ENCODE measurements around the gene DNAJC5. TPM values are rescaled to one million over a fixed set of nuclear protein-coding genes. Genes with fewer than 3 reads are reported as not detected.
A peak's percentile ranks its signal among the peaks of the same experiment; 100 is the strongest.

DNAJC5 gene
- total and polyA plus RNA-seq, 9 of the 15 experiments (the other 6 are each of a cell fraction or from before 2014, with no cell fraction given) = 0.95 to 42.8 (median 23.4) TPM

- TF ChIP-seq, protein P1, sequence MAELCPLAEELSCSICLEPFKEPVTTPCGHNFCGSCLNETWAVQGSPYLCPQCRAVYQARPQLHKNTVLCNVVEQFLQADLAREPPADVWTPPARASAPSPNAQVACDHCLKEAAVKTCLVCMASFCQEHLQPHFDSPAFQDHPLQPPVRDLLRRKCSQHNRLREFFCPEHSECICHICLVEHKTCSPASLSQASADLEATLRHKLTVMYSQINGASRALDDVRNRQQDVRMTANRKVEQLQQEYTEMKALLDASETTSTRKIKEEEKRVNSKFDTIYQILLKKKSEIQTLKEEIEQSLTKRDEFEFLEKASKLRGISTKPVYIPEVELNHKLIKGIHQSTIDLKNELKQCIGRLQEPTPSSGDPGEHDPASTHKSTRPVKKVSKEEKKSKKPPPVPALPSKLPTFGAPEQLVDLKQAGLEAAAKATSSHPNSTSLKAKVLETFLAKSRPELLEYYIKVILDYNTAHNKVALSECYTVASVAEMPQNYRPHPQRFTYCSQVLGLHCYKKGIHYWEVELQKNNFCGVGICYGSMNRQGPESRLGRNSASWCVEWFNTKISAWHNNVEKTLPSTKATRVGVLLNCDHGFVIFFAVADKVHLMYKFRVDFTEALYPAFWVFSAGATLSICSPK (IDR thresholded peaks at IDR 0.05; ENCODE audit: borderline replicate concordance) = no peak
- TF ChIP-seq GTF2E2 (tag; IDR thresholded peaks at IDR 0.05) (no peak), HDAC8 (tag; IDR thresholded peaks at IDR 0.05) (no peak), CHD1 (IDR thresholded peaks at IDR 0.05; ENCODE audit: low read length) (peak; percentile 30), POLR2AphosphoS2 (IDR thresholded peaks at IDR 0.05; ENCODE audit: low read length) (no peak), DIDO1 (tag; IDR thresholded peaks at IDR 0.05; ENCODE audit: low read depth) (no peak), ZNF263 (CRISPR knock-in tag; IDR thresholded peaks at IDR 0.05; ENCODE audit: borderline replicate concordance) (no peak), SMC3 (conservative IDR thresholded peaks at IDR 0.05; ENCODE audit: insufficient read depth, low read depth, low read length) (no peak), SMARCE1 (IDR thresholded peaks at IDR 0.05) (no peak), ZBTB7A (IDR thresholded peaks at IDR 0.05; ENCODE audit: borderline replicate concordance, control insufficient read depth, low read depth, low read length) (0 out of 2 replicates have a peak, but pooled peaks have one; percentile 15), ATF7 (IDR thresholded peaks at IDR 0.05) (peak; percentile 21; the same call in 1 of the 2 replicates), ZNF655 (CRISPR knock-in tag; IDR thresholded peaks at IDR 0.05) (no peak)
- TF ChIP-seq, protein P2, sequence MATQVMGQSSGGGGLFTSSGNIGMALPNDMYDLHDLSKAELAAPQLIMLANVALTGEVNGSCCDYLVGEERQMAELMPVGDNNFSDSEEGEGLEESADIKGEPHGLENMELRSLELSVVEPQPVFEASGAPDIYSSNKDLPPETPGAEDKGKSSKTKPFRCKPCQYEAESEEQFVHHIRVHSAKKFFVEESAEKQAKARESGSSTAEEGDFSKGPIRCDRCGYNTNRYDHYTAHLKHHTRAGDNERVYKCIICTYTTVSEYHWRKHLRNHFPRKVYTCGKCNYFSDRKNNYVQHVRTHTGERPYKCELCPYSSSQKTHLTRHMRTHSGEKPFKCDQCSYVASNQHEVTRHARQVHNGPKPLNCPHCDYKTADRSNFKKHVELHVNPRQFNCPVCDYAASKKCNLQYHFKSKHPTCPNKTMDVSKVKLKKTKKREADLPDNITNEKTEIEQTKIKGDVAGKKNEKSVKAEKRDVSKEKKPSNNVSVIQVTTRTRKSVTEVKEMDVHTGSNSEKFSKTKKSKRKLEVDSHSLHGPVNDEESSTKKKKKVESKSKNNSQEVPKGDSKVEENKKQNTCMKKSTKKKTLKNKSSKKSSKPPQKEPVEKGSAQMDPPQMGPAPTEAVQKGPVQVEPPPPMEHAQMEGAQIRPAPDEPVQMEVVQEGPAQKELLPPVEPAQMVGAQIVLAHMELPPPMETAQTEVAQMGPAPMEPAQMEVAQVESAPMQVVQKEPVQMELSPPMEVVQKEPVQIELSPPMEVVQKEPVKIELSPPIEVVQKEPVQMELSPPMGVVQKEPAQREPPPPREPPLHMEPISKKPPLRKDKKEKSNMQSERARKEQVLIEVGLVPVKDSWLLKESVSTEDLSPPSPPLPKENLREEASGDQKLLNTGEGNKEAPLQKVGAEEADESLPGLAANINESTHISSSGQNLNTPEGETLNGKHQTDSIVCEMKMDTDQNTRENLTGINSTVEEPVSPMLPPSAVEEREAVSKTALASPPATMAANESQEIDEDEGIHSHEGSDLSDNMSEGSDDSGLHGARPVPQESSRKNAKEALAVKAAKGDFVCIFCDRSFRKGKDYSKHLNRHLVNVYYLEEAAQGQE (IDR thresholded peaks at IDR 0.05; ENCODE audit: borderline replicate concordance) = no peak
- TF ChIP-seq, protein P2 (CRISPR knock-in tag; IDR thresholded peaks at IDR 0.05; ENCODE audit: low read depth) = no peak
Observed at GRCh38 chr20:63968928-63969760, 74.2 kb downstream of the DNAJC5 start (continued).
